Panc1 (cell line): ENCODE results near the gene QKI.

Experiments used
- CTCF ChIP-seq: fragments of 450-650 bp; IDR thresholded peaks from 2 replicates; pipeline ENCODE4 v1.5.1; 2017; ENCODE audit warnings: mild to moderate bottlenecking
- REST ChIP-seq, 2 experiments: IDR thresholded peaks; 2 replicates each; pipeline ENCODE4 v1.6.1; 2011 to 2012; ENCODE audit warnings: low read depth in 2 of 2, control low read depth in 1 of 2, low read length in 1 of 2, mild to moderate bottlenecking in 1 of 2, moderate library complexity in 1 of 2; ENCODE audit not compliant: insufficient read depth in 1 of 2
- SIN3A ChIP-seq: IDR thresholded peaks from 2 replicates; pipeline ENCODE4 v1.6.1; 2012; ENCODE audit warnings: low read depth, mild to moderate bottlenecking, low read length, moderate library complexity, borderline replicate concordance; ENCODE audit not compliant: insufficient read depth

- TF ChIP-seq CTCF (no peak), REST (IDR thresholded peaks at IDR 0.05; ENCODE audit: insufficient read depth in 1 of 2, low read depth in 2 of 2, low read length in 1 of 2) (no peak), SIN3A (no peak)
Measured at GRCh38 chr6:163570579-163571231, 156.2 kb downstream of the QKI start.
